Ascending aorta (tissue), 2 donors: Measurements from ENCODE around the gene SREBF2. TPM values are rescaled to one million over a fixed set of nuclear protein-coding genes. Genes with fewer than 3 reads are reported as not detected.

Experiments
- DNase-seq, 2 donors: peaks; one replicate each; pipeline ENCODE4 v3.0.0-alpha.2; 2019; ENCODE audit warnings: low spot score in 2 of 2
- H3K27ac ChIP-seq, 2 donors: fragments of 200-600 bp; sonication (generic); one replicate each; pipeline ENCODE4 v1.5.1; 2016 to 2017; ENCODE audit warnings: mild to moderate bottlenecking in 1 of 2
- H3K27me3 ChIP-seq: fragments of 200-600 bp; sonication (generic); one replicate; pipeline ENCODE4 v1.5.1; 2017
- H3K36me3 ChIP-seq, 2 donors: fragments of 200-600 bp; sonication (generic); one replicate each; pipeline ENCODE4 v1.5.1; 2016
- H3K4me1 ChIP-seq, 2 donors: fragments of 200-600 bp; sonication (generic); one replicate each; pipeline ENCODE4 v1.5.1; 2016 to 2017; ENCODE audit warnings: mild to moderate bottlenecking in 1 of 2
- H3K4me3 ChIP-seq, 2 donors: fragments of 200-600 bp; sonication (generic); one replicate each; pipeline ENCODE4 v1.5.1; 2016 to 2017; ENCODE audit warnings: mild to moderate bottlenecking in 1 of 2
- H3K9me3 ChIP-seq, 2 donors: fragments of 200-600 bp; sonication (generic); one replicate each; pipeline ENCODE4 v1.5.1; 2016
- CTCF ChIP-seq, 3 experiments: fragments of 200-600 bp in 2 of 3; fragments of 450-650 bp in 1 of 3; sonication (generic) in 2 of 3; IDR thresholded peaks; one replicate each; pipeline ENCODE4 v1.5.1; 2016 to 2019; ENCODE audit warnings: antibody characterized with exemption in 3 of 3, mild to moderate bottlenecking in 1 of 3, moderate library complexity in 1 of 3
- intact Hi-C: fragments of 100-400 bp; cut with DNase I; formaldehyde crosslinking; loops from one replicate; pipeline ENCODE4 v1.15.1; 2023
- total RNA-seq: library from RNA; depleted of rRNA; stranded (reverse); fragments of >200 nt; gene quantifications from one replicate; pipeline ENCODE4 v1.1.0, GENCODE V29; 2016

SREBF2 gene
- total RNA-seq, 1 donor from 2014 or later, result 46.1 TPM

DNA sequence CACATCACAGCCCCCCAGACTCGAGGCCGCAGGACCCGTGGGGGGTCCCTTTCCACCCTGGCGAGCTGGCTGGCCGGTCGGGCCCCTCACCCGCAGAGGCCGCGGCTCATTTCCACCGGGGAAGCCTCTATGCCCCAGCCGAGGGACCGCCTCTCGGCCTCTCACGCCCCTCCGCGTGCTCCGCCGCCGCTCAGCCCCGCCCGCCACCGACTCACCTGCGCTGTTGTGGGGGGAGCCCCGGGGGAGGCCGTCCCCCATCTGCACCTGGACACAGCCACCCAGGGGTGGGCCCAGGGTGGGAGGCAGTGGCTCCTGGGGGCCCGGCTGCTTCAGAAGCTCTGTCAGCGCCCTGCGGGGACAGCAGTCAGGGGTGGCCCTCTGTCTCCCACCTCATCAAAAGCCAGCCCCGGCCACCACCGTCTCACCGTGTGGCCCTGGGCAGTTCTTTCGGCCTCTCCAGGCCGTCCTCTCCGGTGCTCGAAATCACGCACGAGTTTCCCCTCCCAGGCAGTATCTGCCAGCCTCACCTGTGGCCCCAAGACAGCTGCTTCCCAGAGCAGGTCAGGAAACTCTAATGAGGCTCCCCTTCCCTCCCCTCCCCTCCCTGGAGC is 78.2 kb downstream of the SREBF2 start:
- TF ChIP-seq CTCF (IDR thresholded peaks at IDR 0.05), result no peak
- H3K4me1 ChIP-seq, result peaks cover 13 to 16% of the 10 kb centered on the region in 2 donors
- H3K27ac ChIP-seq, result no peak overlapping the region

GRCh38 chr22:41912338-41913039 is 79.6 kb downstream of the SREBF2 start:
- Histone ChIP-seq H3K27me3 (peaks cover 40% of the 10 kb centered on the region), H3K36me3 (no peaks in the 10 kb centered on the region), H3K4me3 (no peak overlapping the region), H3K27ac (no peak overlapping the region), H3K4me1 (peaks cover 13 to 16% of the 10 kb centered on the region in 2 donors), H3K9me3 (no peaks in the 10 kb centered on the region)
- TF ChIP-seq CTCF (IDR thresholded peaks at IDR 0.05), result no peak
- DNase-seq, result no peak
- intact Hi-C loops, result no loop called here

More for the DNA sequence above, 78.2 kb downstream of the SREBF2 start:
- Histone ChIP-seq H3K36me3 (peaks cover 0 to 11% of the 10 kb centered on the region in 2 donors), H3K4me3 (peak overlapping the region in 1 of 2 donors; percentile 55), H3K9me3 (no peaks in the 10 kb centered on the region), H3K27me3 (peaks cover 40% of the 10 kb centered on the region)
- DNase-seq, result no peak
- intact Hi-C loops, result no loop called here

- no peaks in the 10 kb centered on the region for H3K36me3 ChIP-seq
- intact Hi-C loops, result no loop called here
- no peak for DNase-seq
- H3K4me1 ChIP-seq, result peaks cover 13 to 16% of the 10 kb centered on the region in 2 donors
- no peak overlapping the region for H3K4me3 ChIP-seq
- no peaks in the 10 kb centered on the region for H3K9me3 ChIP-seq
- no peak for TF ChIP-seq CTCF (IDR thresholded peaks at IDR 0.05)
- H3K27ac ChIP-seq, result no peak overlapping the region
- H3K27me3 ChIP-seq, result peaks cover 40% of the 10 kb centered on the region
Observed at GRCh38 chr22:41913040-41913719, 80.3 kb downstream of the SREBF2 start.

- Histone ChIP-seq H3K9me3 (no peaks in the 10 kb centered on the region), H3K27ac (no peak overlapping the region), H3K4me1 (peaks cover 13 to 16% of the 10 kb centered on the region in 2 donors), H3K4me3 (peak overlapping the region in 1 of 2 donors; percentile 26), H3K27me3 (peaks cover 40% of the 10 kb centered on the region), H3K36me3 (no peaks in the 10 kb centered on the region)
- intact Hi-C loops, result no loop called here
- no peak for DNase-seq
- no peak for TF ChIP-seq CTCF (IDR thresholded peaks at IDR 0.05)
Observed at GRCh38 chr22:41913842-41914534, 81.1 kb downstream of the SREBF2 start.

DNA sequence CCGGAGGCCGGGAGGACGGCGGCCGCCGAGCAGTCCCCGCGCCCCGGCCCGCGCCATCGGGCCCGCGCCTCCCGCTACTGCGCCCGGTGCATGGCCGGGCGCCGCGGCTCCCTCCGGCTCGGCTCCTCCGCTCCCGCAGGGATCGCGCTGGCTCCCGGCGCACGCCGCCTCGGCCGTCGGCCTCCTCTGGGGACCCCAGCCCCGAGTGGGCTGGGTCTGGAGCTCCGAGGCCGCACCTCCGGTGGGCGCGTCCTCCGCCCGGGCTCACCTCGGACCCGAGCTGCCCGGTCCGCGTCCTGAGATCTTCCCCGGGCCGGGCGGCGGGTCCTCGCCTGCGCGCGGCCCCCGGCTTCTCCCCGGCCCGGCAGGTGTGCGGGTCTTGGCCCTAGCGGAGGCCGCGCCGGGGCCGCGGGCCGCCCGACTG is 81.7 kb downstream of the SREBF2 start:
- Histone ChIP-seq H3K4me3 (peak overlapping the region; percentile 47 to 62), H3K9me3 (no peaks in the 10 kb centered on the region), H3K27me3 (peaks cover 40% of the 10 kb centered on the region), H3K36me3 (no peaks in the 10 kb centered on the region), H3K27ac (no peak overlapping the region), H3K4me1 (peaks cover 13 to 19% of the 10 kb centered on the region in 2 donors)
- DNase-seq, result no peak
- no peak for TF ChIP-seq CTCF (IDR thresholded peaks at IDR 0.05)
- intact Hi-C loops, result no loop called here
